NCI-H1105 treated with DMSO at 0.1 percent for 48 hours (cell line): ENCODE measurements around the gene ZDHHC9.

ENCODE experiments used
- DNase-seq: peaks from one replicate; lab custom pipeline; 2025; lab: John Stamatoyannopoulos, UW

The ZDHHC9 gene

DNA sequence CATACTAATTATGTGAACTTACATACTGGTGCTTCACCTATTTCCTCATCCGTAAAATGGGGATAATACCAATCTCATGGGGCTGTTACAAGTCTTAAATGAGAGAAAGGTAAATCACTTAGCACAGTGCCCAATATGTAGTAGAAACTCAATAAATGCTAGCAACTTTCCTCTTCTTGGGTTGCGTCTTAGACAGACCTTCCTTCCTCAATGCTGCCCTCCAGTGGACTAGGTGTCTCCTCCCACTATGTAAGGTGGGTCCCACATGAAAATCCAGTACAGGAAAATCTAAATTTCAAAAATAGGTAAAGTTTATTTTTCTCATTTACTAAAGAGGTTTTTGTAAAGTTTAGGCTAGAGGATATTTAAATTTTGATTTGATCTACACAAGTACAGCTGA lies 20.6 kb downstream of the ZDHHC9 start:
- peak; percentile 4 for DNase-seq

- DNase-seq = no peak
These were observed 25.6 kb downstream of the ZDHHC9 start for GRCh38 chrX:129818123-129818522.

GRCh38 chrX:129813662-129814368 lies 29.9 kb downstream of the ZDHHC9 start:
- DNase-seq = no peak

- no peak for DNase-seq
These were observed 34.6 kb downstream of the ZDHHC9 start for GRCh38 chrX:129808829-129809796.

GRCh38 chrX:129808158-129808828 lies 35.4 kb downstream of the ZDHHC9 start:
- DNase-seq = no peak

GRCh38 chrX:129804806-129805205 lies 38.9 kb downstream of the ZDHHC9 start:
- no peak for DNase-seq

GRCh38 chrX:129802863-129803262 lies 40.8 kb downstream of the ZDHHC9 start:
- DNase-seq = no peak

DNA sequence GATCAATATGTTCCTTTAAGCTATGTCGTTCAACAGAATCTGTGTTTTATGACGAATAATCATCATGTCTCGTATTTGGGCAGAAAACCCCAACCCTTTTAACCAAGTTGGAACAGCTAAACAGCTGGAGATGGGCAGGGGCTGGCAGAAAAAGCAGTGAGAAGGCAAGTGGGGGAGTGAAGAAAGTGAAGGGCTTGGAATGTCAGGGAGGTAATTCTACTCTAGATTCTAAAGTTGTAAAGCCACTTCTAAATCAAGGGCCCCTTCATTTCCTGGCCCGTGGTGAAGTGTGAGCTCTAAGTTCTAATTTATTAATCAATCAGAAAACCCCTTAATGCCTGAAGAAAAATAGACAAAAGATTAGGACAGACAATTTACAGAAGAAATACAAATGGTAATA lies 43.5 kb downstream of the ZDHHC9 start:
- no peak for DNase-seq

- no peak for DNase-seq
These were observed 44.8 kb downstream of the ZDHHC9 start for GRCh38 chrX:129798888-129799287.

- no peak for DNase-seq
These were observed 45.2 kb downstream of the ZDHHC9 start for GRCh38 chrX:129798456-129798855.

DNA sequence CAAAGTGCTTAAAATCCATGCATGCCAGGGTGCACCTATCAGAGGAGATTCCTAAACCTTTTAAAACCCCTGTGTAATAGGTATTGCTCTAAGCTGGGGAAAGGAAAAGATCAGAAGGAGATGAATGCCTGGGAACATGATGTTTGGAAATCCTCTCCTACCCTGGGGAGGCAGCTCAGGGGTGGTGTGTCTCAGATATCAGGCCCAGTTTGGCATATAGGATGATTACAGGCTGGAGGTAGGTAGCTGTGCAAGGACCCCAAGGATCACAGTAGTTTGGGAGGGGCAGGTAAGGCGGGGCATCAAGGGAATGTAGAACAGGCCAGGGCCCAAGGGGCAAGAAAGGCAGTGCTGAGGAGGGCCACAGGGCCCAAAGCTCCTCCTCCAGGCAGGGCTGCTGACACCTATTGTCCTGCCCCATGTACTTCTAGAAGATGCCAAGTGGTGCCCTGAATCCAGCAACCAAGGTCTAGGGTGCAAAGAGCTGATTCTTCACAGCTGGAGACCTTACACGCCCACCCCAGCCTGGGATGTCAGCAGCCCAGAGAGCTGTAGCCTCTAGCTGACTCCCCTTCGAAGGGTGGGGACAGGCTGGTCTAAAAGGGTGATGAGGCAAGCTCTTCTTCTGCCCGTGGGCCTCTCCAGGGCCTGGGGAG lies 46.3 kb downstream of the ZDHHC9 start:
- DNase-seq = no peak

- DNase-seq = no peak
These were observed 48.1 kb downstream of the ZDHHC9 start for GRCh38 chrX:129795584-129795983.

DNA sequence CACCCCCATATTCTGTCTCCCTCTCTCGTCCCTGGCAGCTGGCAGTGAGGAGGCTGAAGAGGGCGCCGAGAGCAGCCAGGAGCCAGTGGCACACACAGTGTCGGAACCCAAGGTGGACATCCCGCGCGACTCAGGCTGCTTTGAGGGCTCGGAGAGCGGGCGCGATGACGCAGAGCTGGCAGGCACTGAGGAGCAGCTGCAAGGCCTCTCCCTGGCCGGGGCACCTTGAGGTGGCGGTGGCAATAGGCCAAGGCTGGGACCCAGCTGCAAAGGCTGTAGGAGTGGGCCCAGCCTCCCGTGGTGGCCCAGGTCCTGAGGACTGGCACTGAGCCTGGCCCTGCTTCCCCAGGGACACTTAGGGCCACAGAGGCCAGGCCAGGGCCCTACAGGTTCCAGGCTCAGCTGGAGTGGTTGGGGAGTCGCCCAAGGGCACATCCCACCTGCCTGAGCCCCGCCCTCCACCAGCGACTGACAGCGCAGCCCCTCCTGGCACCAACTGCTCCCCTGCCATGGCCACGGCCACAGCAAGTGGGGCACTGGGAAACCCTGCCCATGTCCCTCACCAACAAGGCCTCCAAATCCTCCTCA lies 50.0 kb downstream of the ZDHHC9 start:
- DNase-seq = peak; percentile 75

- no peak for DNase-seq
These were observed 50.9 kb downstream of the ZDHHC9 start for GRCh38 chrX:129792586-129793291.

- peak; percentile 27 for DNase-seq
These were observed 51.6 kb downstream of the ZDHHC9 start for GRCh38 chrX:129791961-129792570.

GRCh38 chrX:129791336-129791735 lies 52.4 kb downstream of the ZDHHC9 start:
- DNase-seq = no peak

DNA sequence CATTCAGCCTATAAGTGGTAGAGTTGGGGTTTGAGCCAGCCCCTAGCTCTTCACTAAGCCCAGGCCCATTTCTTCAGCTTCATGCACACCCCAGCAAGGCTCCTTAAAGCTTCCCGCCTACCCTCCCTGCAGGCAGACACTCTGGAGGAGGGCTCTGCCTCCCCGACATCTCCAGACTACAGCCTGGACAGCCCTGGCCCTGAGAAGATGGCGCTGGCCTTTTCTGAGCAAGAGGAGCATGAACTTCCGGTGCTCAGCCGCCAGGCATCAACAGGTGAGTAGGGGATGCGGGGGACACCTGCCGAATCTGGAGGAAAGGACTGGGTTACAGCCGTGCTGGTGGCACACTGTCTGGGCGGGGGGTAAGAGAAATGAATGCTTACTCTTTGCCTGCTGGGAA lies 52.9 kb downstream of the ZDHHC9 start:
- DNase-seq = no peak

- no peak for DNase-seq
These were observed 53.5 kb downstream of the ZDHHC9 start for GRCh38 chrX:129790146-129790545.

DNA sequence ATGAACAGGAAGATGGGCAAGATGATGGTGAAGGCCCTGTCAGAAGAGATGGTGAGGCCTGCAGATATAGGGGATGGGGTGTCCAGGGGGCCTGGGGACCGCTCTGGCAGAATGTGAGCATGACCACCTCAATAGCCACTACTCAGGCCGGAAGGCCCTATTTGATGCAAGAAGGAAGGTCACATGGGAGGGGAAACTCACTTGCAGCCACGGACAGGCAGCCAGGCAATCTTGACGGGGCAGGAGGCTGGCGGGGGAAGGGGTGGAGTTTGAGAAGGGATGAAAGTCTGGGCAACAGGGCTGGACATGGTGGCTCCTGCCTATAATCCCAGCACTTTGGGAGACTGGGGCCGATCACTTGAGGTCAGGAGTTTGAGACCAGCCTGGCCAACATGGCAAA lies 55.2 kb downstream of the ZDHHC9 start:
- no peak for DNase-seq

- no peak for DNase-seq
These were observed 56.2 kb downstream of the ZDHHC9 start for GRCh38 chrX:129787336-129788055.
